ENCODE data around the gene C8A. TPM values are rescaled to one million over a fixed set of nuclear protein-coding genes. Genes with fewer than 3 reads are reported as not detected.

The C8A gene
- total RNA-seq, 2 experiments from 2014 or later, result not detected

DNA sequence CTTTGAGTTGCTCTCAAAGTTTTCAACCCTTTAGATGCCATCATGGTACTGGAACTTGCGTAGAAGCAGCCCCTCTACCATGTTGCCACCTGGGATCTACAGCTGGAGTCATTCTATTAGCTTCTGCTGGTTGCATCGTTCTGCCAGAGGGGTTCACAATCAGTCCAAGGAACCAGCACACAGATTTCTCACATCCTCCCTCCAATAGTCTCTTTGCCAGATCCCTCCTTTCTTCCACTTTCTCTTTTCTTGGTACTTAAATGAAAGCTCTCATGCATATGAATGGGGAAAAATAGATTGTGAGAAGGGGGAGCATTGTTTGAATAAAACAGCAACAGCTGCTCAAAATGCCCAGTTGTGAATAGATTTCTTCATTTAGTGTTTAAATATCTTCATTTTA lies 4.2 kb upstream of the C8A start:
- H3K4me1 Mint-ChIP-seq, result no peaks in the 10 kb centered on the region
- H3K4me3 Mint-ChIP-seq, result no peak overlapping the region
- ATAC-seq (ENCODE audit: low read depth) (no peak), DNase-seq (no peak)
- POLR2A ChIA-PET, result no interaction called here
- peaks cover 3% of the 10 kb centered on the region for H3K27me3 Mint-ChIP-seq
- no peak overlapping the region for H3K27ac Mint-ChIP-seq
- H3K36me3 Mint-ChIP-seq, result no peaks in the 10 kb centered on the region
- H3K9me3 Mint-ChIP-seq, result no peaks in the 10 kb centered on the region

GRCh38 chr1:56850922-56851321 lies 3.7 kb upstream of the C8A start:
- DNase-seq, result no peak
- H3K4me3 Mint-ChIP-seq, result no peak overlapping the region
- peaks cover 5% of the 10 kb centered on the region for H3K27me3 Mint-ChIP-seq
- no peak overlapping the region for H3K27ac Mint-ChIP-seq
- H3K9me3 Mint-ChIP-seq, result no peaks in the 10 kb centered on the region
- ATAC-seq (ENCODE audit: low read depth), result no peak
- POLR2A ChIA-PET, result no interaction called here
- H3K4me1 Mint-ChIP-seq, result no peaks in the 10 kb centered on the region
- H3K36me3 Mint-ChIP-seq, result no peaks in the 10 kb centered on the region

GRCh38 chr1:56852476-56852875 lies 2.1 kb upstream of the C8A start:
- no peaks in the 10 kb centered on the region for H3K36me3 Mint-ChIP-seq
- H3K27me3 Mint-ChIP-seq, result peaks cover 7% of the 10 kb centered on the region
- ATAC-seq (ENCODE audit: low read depth) (no peak), DNase-seq (no peak)
- no peaks in the 10 kb centered on the region for H3K9me3 Mint-ChIP-seq
- H3K4me3 Mint-ChIP-seq, result no peak overlapping the region
- POLR2A ChIA-PET, result no interaction called here
- H3K27ac Mint-ChIP-seq, result no peak overlapping the region
- H3K4me1 Mint-ChIP-seq, result no peaks in the 10 kb centered on the region

- DNase-seq, result no peak
- Mint-ChIP-seq H3K27me3 (peaks cover 7% of the 10 kb centered on the region), H3K27ac (no peak overlapping the region), H3K36me3 (no peaks in the 10 kb centered on the region), H3K4me3 (no peak overlapping the region), H3K4me1 (no peaks in the 10 kb centered on the region), H3K9me3 (no peaks in the 10 kb centered on the region)
- ATAC-seq (ENCODE audit: low read depth), result no peak
- POLR2A ChIA-PET, result no interaction called here
Measured at GRCh38 chr1:56855190-56855589, 593 bp downstream of the C8A start.

DNA sequence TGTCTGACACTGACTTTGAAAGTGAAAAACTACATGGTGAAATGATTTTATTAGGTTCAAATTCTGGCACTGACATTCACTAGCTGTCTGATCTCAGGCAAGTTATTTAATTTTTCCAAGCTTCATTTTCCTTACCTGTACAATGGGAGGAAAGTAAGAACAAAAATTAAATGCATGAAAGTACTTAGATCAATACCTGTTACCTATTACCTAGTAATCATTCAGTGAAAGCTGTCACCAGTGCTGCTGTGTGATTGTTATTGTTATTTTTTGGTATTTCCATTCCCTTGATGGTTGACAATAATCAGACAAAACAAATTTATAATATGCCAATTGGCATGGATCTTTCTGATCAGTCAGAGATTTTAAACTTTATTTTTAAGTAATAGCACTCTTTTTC lies 1.6 kb downstream of the C8A start:
- no peak overlapping the region for H3K4me3 Mint-ChIP-seq
- DNase-seq, result no peak
- no peak for ATAC-seq (ENCODE audit: low read depth)
- POLR2A ChIA-PET, result no interaction called here
- H3K4me1 Mint-ChIP-seq, result no peaks in the 10 kb centered on the region
- H3K27me3 Mint-ChIP-seq, result peaks cover 11% of the 10 kb centered on the region
- no peaks in the 10 kb centered on the region for H3K9me3 Mint-ChIP-seq
- H3K36me3 Mint-ChIP-seq, result no peaks in the 10 kb centered on the region
- H3K27ac Mint-ChIP-seq, result no peak overlapping the region

DNA sequence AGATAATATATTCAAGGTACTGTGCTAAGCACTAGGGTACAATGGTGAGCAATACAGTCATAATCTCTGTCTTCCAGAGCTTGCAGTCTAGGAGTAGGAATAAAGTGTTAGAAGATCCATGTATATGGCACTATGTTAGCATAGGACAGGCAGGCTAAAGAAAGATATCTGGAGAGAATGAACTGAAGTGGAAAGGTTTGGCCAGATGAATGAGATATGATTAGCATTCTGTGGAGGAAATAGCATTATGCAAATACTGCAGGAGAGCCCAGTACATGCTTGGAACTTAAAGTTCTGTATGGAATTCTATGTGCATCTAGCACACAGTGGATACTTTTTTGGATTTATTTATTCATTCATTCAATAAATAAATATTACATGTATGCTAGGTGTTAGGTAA lies 4.7 kb downstream of the C8A start:
- Mint-ChIP-seq H3K36me3 (no peaks in the 10 kb centered on the region), H3K4me3 (no peak overlapping the region), H3K4me1 (no peaks in the 10 kb centered on the region), H3K27me3 (peaks cover 14% of the 10 kb centered on the region), H3K9me3 (no peaks in the 10 kb centered on the region), H3K27ac (no peak overlapping the region)
- DNase-seq (no peak), ATAC-seq (ENCODE audit: low read depth) (no peak)
- POLR2A ChIA-PET, result no interaction called here

DNA sequence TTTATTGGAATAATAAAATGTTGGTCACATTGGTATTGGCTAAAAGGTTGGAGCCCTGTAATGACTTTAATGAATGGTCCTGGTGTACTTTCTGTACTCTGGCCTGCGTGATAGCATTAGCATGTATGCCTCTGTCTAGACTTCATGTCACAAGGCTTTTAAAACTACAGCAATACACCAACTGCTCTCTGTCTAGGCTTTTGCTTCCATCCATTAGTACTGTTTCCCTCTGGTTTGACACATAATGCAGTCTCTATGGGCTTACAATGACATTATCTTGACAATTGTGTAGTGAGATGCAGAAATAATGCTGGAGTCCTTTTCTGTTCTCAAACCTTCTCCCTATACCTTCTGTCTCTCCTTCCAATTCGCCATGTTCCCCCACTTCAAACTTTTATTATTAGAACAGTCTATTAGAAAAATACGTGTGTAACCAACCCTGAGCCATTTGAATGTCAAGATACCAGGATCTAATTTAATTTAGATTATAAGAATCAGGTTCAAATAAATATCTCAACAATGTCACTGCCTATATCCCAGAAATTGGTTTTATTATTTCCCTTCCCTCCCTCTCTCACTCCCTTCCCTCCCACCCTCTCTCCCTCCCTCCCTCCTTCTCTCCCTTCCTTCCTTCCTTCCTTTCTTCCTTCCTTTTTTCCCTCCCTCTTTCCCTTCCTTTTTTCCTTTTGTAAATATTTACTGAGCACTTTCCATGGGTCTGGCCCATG lies 8.8 kb downstream of the C8A start:
- no peak for ATAC-seq (ENCODE audit: low read depth)

GRCh38 chr1:56864430-56864829 lies 9.8 kb downstream of the C8A start:
- Mint-ChIP-seq H3K9me3 (no peaks in the 10 kb centered on the region), H3K36me3 (no peaks in the 10 kb centered on the region), H3K27me3 (peaks cover 8% of the 10 kb centered on the region), H3K4me1 (no peaks in the 10 kb centered on the region), H3K4me3 (no peak overlapping the region), H3K27ac (no peak overlapping the region)
- POLR2A ChIA-PET, result no interaction called here
- DNase-seq (no peak), ATAC-seq (ENCODE audit: low read depth) (no peak)

More for the DNA sequence above, 8.8 kb downstream of the C8A start:
- DNase-seq, result no peak
- POLR2A ChIA-PET, result no interaction called here
- H3K4me1 Mint-ChIP-seq, result no peaks in the 10 kb centered on the region
- no peak overlapping the region for H3K27ac Mint-ChIP-seq
- peaks cover 8% of the 10 kb centered on the region for H3K27me3 Mint-ChIP-seq
- no peaks in the 10 kb centered on the region for H3K36me3 Mint-ChIP-seq
- H3K9me3 Mint-ChIP-seq, result no peaks in the 10 kb centered on the region
- H3K4me3 Mint-ChIP-seq, result no peak overlapping the region

- no peak for DNase-seq
- no peaks in the 10 kb centered on the region for H3K9me3 Mint-ChIP-seq
- no peak overlapping the region for H3K4me3 Mint-ChIP-seq
- no peaks in the 10 kb centered on the region for H3K4me1 Mint-ChIP-seq
- no peaks in the 10 kb centered on the region for H3K36me3 Mint-ChIP-seq
- H3K27me3 Mint-ChIP-seq, result peaks cover 5% of the 10 kb centered on the region
- no peak overlapping the region for H3K27ac Mint-ChIP-seq
- POLR2A ChIA-PET, result no interaction called here
- ATAC-seq (ENCODE audit: low read depth), result no peak
Measured at GRCh38 chr1:56866656-56867055, 12.1 kb downstream of the C8A start.

- no peak for DNase-seq
- POLR2A ChIA-PET, result no interaction called here
- no peaks in the 10 kb centered on the region for H3K36me3 Mint-ChIP-seq
- H3K9me3 Mint-ChIP-seq, result no peaks in the 10 kb centered on the region
- H3K4me1 Mint-ChIP-seq, result no peaks in the 10 kb centered on the region
- H3K4me3 Mint-ChIP-seq, result no peak overlapping the region
- ATAC-seq (ENCODE audit: low read depth), result no peak
- H3K27ac Mint-ChIP-seq, result no peak overlapping the region
- peaks cover 5% of the 10 kb centered on the region for H3K27me3 Mint-ChIP-seq
Measured at GRCh38 chr1:56867491-56867890, 12.9 kb downstream of the C8A start.

GRCh38 chr1:56868761-56869160 lies 14.2 kb downstream of the C8A start:
- Mint-ChIP-seq H3K36me3 (no peaks in the 10 kb centered on the region), H3K4me3 (no peak overlapping the region), H3K27ac (no peak overlapping the region), H3K27me3 (peaks cover 4% of the 10 kb centered on the region), H3K9me3 (no peaks in the 10 kb centered on the region), H3K4me1 (no peaks in the 10 kb centered on the region)
- ATAC-seq (ENCODE audit: low read depth) (no peak), DNase-seq (no peak)
- POLR2A ChIA-PET, result no interaction called here

DNA sequence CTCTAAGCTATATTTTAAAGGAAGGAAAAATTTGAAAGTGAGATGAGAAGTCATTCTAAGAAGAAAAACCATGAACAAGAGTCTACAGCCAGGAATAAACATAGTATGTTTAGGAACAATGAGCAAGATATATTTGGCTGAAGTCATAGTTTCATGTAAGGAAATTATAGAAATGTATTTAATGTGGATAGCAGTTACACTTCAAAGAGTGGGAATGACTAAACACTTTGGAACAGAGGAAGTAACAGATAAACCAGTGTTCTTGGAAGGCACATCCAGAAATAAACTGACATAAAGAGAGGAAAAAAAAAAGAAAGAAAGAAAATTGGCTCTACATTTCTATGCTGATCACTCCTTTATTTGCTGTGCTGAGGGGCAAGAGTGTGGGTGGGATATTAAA lies 18.0 kb downstream of the C8A start:
- ATAC-seq (ENCODE audit: low read depth), result no peak
- Mint-ChIP-seq H3K36me3 (no peaks in the 10 kb centered on the region), H3K27me3 (peaks cover 2% of the 10 kb centered on the region), H3K27ac (no peak overlapping the region), H3K4me3 (no peak overlapping the region), H3K9me3 (no peaks in the 10 kb centered on the region), H3K4me1 (no peaks in the 10 kb centered on the region)
- DNase-seq, result no peak
- POLR2A ChIA-PET, result no interaction called here

GRCh38 chr1:56873213-56873612 lies 18.6 kb downstream of the C8A start:
- POLR2A ChIA-PET, result no interaction called here
- no peak overlapping the region for H3K4me3 Mint-ChIP-seq
- no peaks in the 10 kb centered on the region for H3K36me3 Mint-ChIP-seq
- H3K9me3 Mint-ChIP-seq, result no peaks in the 10 kb centered on the region
- ATAC-seq (ENCODE audit: low read depth), result no peak
- H3K27ac Mint-ChIP-seq, result no peak overlapping the region
- DNase-seq, result no peak
- no peaks in the 10 kb centered on the region for H3K4me1 Mint-ChIP-seq
- H3K27me3 Mint-ChIP-seq, result peaks cover 2% of the 10 kb centered on the region

GRCh38 chr1:56874689-56875088 lies 20.1 kb downstream of the C8A start:
- no peak overlapping the region for H3K4me3 Mint-ChIP-seq
- POLR2A ChIA-PET, result no interaction called here
- no peaks in the 10 kb centered on the region for H3K4me1 Mint-ChIP-seq
- H3K9me3 Mint-ChIP-seq, result no peaks in the 10 kb centered on the region
- ATAC-seq (ENCODE audit: low read depth) (no peak), DNase-seq (no peak)
- no peaks in the 10 kb centered on the region for H3K36me3 Mint-ChIP-seq
- peaks cover under 1% of the 10 kb centered on the region for H3K27me3 Mint-ChIP-seq
- H3K27ac Mint-ChIP-seq, result no peak overlapping the region

GRCh38 chr1:56877973-56878372 lies 23.4 kb downstream of the C8A start:
- no peak overlapping the region for H3K4me3 Mint-ChIP-seq
- no peaks in the 10 kb centered on the region for H3K27me3 Mint-ChIP-seq
- no peak overlapping the region for H3K27ac Mint-ChIP-seq
- H3K9me3 Mint-ChIP-seq, result no peaks in the 10 kb centered on the region
- POLR2A ChIA-PET, result no interaction called here
- H3K36me3 Mint-ChIP-seq, result no peaks in the 10 kb centered on the region
- no peak for DNase-seq
- no peak for ATAC-seq (ENCODE audit: low read depth)
- H3K4me1 Mint-ChIP-seq, result no peaks in the 10 kb centered on the region
